ENCODE results near the gene PIK3R5.

DNA sequence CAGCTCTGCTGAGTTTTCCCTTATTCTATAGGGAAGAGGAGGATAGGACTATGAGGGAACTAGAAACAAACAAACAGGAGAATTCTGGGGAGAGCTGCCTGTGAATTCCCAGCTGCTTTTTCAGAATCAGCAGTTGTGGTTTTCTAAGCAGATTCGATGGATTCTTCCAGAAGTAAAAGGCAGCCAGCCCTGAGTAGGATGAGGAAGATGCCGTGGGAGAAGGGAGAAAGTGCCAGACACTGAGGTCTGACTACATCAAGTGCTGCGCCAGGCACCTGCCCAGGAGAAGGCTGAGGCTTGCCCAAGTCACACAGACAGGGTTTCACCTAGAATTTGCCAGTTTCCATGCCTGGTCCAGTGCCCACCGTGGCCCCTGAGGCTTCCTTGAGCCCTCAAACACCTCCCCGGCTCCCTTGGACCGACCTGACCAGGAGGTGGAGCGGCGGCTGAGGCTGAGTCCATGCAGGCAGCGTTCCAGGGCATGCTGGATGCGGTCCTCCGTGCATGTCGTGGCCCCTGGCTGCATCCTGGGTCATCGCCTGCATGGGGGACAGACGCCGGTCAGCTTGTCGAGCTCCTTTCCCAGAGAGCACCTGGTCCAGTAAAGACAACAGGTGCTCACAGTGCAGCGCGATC is 54.4 kb downstream of the PIK3R5 start:
- TF ChIP-seq POLR2A (IDR thresholded peaks at IDR 0.05): no peak
- TF ChIP-seq, protein P1, sequence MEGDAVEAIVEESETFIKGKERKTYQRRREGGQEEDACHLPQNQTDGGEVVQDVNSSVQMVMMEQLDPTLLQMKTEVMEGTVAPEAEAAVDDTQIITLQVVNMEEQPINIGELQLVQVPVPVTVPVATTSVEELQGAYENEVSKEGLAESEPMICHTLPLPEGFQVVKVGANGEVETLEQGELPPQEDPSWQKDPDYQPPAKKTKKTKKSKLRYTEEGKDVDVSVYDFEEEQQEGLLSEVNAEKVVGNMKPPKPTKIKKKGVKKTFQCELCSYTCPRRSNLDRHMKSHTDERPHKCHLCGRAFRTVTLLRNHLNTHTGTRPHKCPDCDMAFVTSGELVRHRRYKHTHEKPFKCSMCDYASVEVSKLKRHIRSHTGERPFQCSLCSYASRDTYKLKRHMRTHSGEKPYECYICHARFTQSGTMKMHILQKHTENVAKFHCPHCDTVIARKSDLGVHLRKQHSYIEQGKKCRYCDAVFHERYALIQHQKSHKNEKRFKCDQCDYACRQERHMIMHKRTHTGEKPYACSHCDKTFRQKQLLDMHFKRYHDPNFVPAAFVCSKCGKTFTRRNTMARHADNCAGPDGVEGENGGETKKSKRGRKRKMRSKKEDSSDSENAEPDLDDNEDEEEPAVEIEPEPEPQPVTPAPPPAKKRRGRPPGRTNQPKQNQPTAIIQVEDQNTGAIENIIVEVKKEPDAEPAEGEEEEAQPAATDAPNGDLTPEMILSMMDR (IDR thresholded peaks at IDR 0.05): no peak

All from heart left ventricle (tissue), 13 donors.